ENCODE measurements around the gene VASN.

DNA sequence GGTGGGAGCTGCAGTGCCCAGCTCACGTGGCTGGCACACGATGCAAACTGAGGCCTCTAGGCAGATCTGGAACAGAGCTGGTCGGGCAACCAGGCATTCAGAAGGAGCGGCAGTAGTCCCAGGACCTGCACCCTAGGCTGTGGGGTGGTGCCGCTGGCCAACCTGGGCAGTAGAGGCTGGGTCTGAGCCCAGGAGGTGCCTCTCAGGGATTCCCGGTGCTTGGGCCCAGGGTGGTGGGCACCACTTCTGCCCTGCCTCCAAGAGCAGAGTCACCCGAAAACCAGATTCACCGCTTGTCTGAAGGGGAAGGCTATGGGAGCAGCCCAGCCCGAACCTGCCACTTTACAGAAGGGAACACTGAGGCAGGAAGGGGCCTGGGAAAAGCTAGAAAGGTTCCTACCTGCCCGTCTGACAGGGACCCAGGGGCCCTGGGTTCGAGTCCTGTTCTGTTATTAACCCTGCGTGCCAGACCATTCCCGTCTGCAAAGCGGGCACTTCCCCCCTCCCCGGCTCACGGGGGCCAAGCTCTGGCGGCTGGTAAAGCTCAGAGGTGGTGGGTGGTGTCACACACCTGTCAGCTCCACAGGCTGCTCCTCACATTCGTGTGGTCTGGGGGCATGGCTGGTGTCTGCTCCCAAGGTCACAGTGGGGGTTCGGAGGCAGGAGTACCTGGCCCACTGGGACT is 38.9 kb upstream of the VASN start:
- TF ChIP-seq SP1 (IDR thresholded peaks at IDR 0.05) = no peak
- no peak for TF ChIP-seq FOXM1 (IDR thresholded peaks at IDR 0.05; ENCODE audit: borderline replicate concordance)
- no peak for TF ChIP-seq FOXK2 (IDR thresholded peaks at IDR 0.05)
